SK-N-SH (cell line): ENCODE measurements around the gene STOML1. TPM values are rescaled to one million over a fixed set of nuclear protein-coding genes. Genes with fewer than 3 reads are reported as not detected.

ENCODE experiments used
- CTCF ChIA-PET: fragments of 300-600, 350-600 bp; formaldehyde crosslinking; extraction: SDS; loops from one replicate; lab custom pipeline; 2021; lab: Yijun Ruan, JAX
- POLR2A ChIA-PET: fragments of 350-600 bp; sonication (Branson Sonifier 250); formaldehyde crosslinking; extraction: SDS; loops from one replicate; lab custom pipeline; 2020; ENCODE audit warnings: antibody characterized with exemption, inconsistent platforms; lab: Yijun Ruan, JAX
- DNase-seq: peaks from one replicate; pipeline ENCODE4 v3.0.0; 2012
- H2AFZ ChIP-seq: fragments of 200-600 bp; sonication (generic); 2 replicates; pipeline ENCODE4 v1.8.1; 2016; ENCODE audit warnings: antibody characterized with exemption, mild to moderate bottlenecking, low read depth
- H3F3A ChIP-seq: fragments of 200-600 bp; sonication (generic); replicated peaks from 2 replicates; pipeline ENCODE3; 2016; ENCODE audit warnings: antibody characterized with exemption, mild to moderate bottlenecking; ENCODE audit not compliant: insufficient read depth
- H3K27ac ChIP-seq, 2 experiments: fragments of 200-500 bp in 1 of 2; fragments of 200-600 bp in 1 of 2; sonication (Bioruptor generic) in 1 of 2; sonication (generic), shearing (Covaris generic) in 1 of 2; 2 replicates each; pipeline versions ENCODE4 v1.5.1 to v1.6.1; 2014 to 2016; ENCODE audit warnings: low read depth in 2 of 2, inconsistent platforms in 1 of 2, low read length in 1 of 2, mild to moderate bottlenecking in 1 of 2, mixed read lengths in 1 of 2
- H3K27me3 ChIP-seq: fragments of 200-600 bp; sonication (generic), shearing (Covaris generic); 2 replicates; pipeline ENCODE4 v1.6.1; 2016; ENCODE audit warnings: mixed run types; ENCODE audit not compliant: insufficient read depth
- H3K36me3 ChIP-seq, 2 experiments: fragments of 200-500 bp in 1 of 2; fragments of 200-600 bp in 1 of 2; sonication (Bioruptor generic) in 1 of 2; sonication (generic) in 1 of 2; replicated peaks in 1 of 2; 2 replicates each; pipeline versions ENCODE3 to v1.5.1; 2014 to 2016; ENCODE audit warnings: low read length in 1 of 2, mild to moderate bottlenecking in 1 of 2; ENCODE audit not compliant: insufficient read depth in 2 of 2, control insufficient read depth in 1 of 2
- H3K4me1 ChIP-seq, 2 experiments: fragments of 200-500 bp in 1 of 2; fragments of 200-600 bp in 1 of 2; sonication (Bioruptor generic) in 1 of 2; sonication (generic), shearing (Covaris generic) in 1 of 2; 2 replicates each; pipeline versions ENCODE4 v1.5.1 to v1.6.1; 2014 to 2016; ENCODE audit warnings: low read depth in 1 of 2, low read length in 1 of 2, mixed run types in 1 of 2; ENCODE audit not compliant: insufficient read depth in 2 of 2, control insufficient read depth in 1 of 2
- H3K4me2 ChIP-seq: fragments of 200-600 bp; sonication (generic), shearing (Covaris generic); 2 replicates; pipeline ENCODE4 v1.6.1; 2017; ENCODE audit warnings: mixed run types
- H3K4me3 ChIP-seq, 2 experiments: fragments of 200-500 bp in 1 of 2; fragments of 200-600 bp in 1 of 2; sonication (Bioruptor generic) in 1 of 2; sonication (generic), shearing (Covaris generic) in 1 of 2; 2 replicates each; pipeline versions ENCODE4 v1.5.1 to v1.8.1; 2014 to 2016; ENCODE audit warnings: low read depth in 2 of 2, inconsistent platforms in 1 of 2, low read length in 1 of 2, mild to moderate bottlenecking in 1 of 2, mixed read lengths in 1 of 2, moderate library complexity in 1 of 2
- H3K79me2 ChIP-seq: fragments of 200-600 bp; sonication (generic); 2 replicates; pipeline ENCODE4 v1.8.1; 2017; ENCODE audit warnings: mild to moderate bottlenecking; ENCODE audit not compliant: insufficient read depth
- H3K9ac ChIP-seq: fragments of 200-600 bp; sonication (generic); 2 replicates; pipeline ENCODE4 v1.6.1; 2017; ENCODE audit warnings: mixed run types
- H3K9me2 ChIP-seq: fragments of 200-600 bp; sonication (generic); 2 replicates; pipeline ENCODE4 v1.6.1; 2017; ENCODE audit warnings: mixed run types
- H3K9me3 ChIP-seq: fragments of 200-600 bp; sonication (generic); 2 replicates; pipeline ENCODE4 v1.6.1; 2017; ENCODE audit warnings: mixed run types, mild to moderate bottlenecking, moderate library complexity
- H4K20me1 ChIP-seq: fragments of 200-600 bp; sonication (generic); 2 replicates; pipeline ENCODE4 v1.6.1; 2017; ENCODE audit warnings: mild to moderate bottlenecking, mixed run types; ENCODE audit not compliant: insufficient read depth
- EP300 ChIP-seq, 2 experiments: IDR thresholded peaks; 2 replicates each; pipeline versions ENCODE4 v1.4.0 to v1.6.1; 2012; ENCODE audit warnings: borderline replicate concordance in 1 of 2, low read depth in 1 of 2, low read length in 1 of 2
- FOSL2 ChIP-seq: IDR thresholded peaks from 2 replicates; pipeline ENCODE4 v1.4.0; 2012; ENCODE audit warnings: low read depth, mild to moderate bottlenecking, moderate library complexity, borderline replicate concordance
- FOXM1 ChIP-seq: IDR thresholded peaks from 2 replicates; pipeline ENCODE4 v1.4.0; 2012; ENCODE audit warnings: low read depth, mild to moderate bottlenecking
- JUND ChIP-seq: IDR thresholded peaks from 2 replicates; pipeline ENCODE4 v1.4.0; 2012
- NFIC ChIP-seq: IDR thresholded peaks from 2 replicates; pipeline ENCODE4 v1.4.0; 2012; ENCODE audit warnings: borderline replicate concordance
- NRF1 ChIP-seq: IDR thresholded peaks from 2 replicates; pipeline ENCODE4 v1.6.1; 2012; ENCODE audit warnings: low read depth, mild to moderate bottlenecking, low read length
- POLR2AphosphoS5 ChIP-seq: IDR thresholded peaks from 2 replicates; pipeline ENCODE4 v1.6.1; 2012; ENCODE audit warnings: low read depth, low read length
- RAD21 ChIP-seq: IDR thresholded peaks from 2 replicates; pipeline ENCODE4 v1.6.1; 2012; ENCODE audit warnings: mild to moderate bottlenecking, low read length
- SMC3 ChIP-seq: IDR thresholded peaks from 2 replicates; pipeline ENCODE4 v1.6.1; 2012; ENCODE audit warnings: low read depth, low read length, improper control_type of control experiment
- TCF12 ChIP-seq: IDR thresholded peaks from 2 replicates; pipeline ENCODE4 v1.4.0; 2012
- WGBS: methylation state at CpG from one replicate; pipeline ENCODE4 v1.1.6; 2017; ENCODE audit warnings: low lambda C conversion rate; 5-methylcytosine and 5-hydroxymethylcytosine counted together
- polyA plus RNA-seq, 3 experiments: library from polyadenylated mRNA; depleted of rRNA; stranded (reverse); fragments of >200 nt; gene quantifications; 2 replicates each; pipeline ENCODE4 v1.2.3, GENCODE V29; 2012
- TF ChIP-seq, protein P1 (sequence below): fragments of 200-600 bp; sonication (generic); IDR thresholded peaks from 2 replicates; pipeline ENCODE4 v1.6.1; 2017; ENCODE audit warnings: antibody characterized with exemption, mild to moderate bottlenecking, moderate library complexity
- TF ChIP-seq, protein P2 (sequence below): IDR thresholded peaks from 2 replicates; pipeline ENCODE4 v1.4.0; 2012; ENCODE audit warnings: low read depth, borderline replicate concordance

Gene STOML1
- polyA plus RNA-seq, 1 of the 3 experiments (the other 2 are of a cell fraction): 20.4 TPM

DNA sequence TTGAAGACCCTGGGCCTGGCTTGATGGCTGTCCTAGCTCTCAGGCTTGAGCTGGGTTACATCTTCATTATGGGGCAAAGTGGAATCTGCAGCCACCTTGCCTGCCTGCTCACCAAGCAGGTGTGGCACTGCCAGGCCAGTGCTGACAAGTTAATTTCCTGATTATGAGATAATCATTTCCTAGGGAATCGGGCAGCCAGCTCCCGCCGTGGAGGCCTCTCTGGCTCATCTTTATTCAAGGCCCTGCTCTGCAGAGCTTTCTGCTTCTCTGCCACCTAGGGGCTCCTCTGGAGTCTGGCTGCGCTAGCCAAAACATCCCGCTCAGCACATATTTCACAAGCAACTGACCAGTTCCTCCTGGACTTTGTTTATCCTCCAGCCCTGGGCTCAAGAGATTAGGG is 55.9 kb downstream of the STOML1 start:
- TF ChIP-seq TCF12 (no peak), RAD21 (peak; percentile 36), SMC3 (peak; percentile 20; the same call in 1 of the 2 replicates)
- TF ChIP-seq, protein P1, sequence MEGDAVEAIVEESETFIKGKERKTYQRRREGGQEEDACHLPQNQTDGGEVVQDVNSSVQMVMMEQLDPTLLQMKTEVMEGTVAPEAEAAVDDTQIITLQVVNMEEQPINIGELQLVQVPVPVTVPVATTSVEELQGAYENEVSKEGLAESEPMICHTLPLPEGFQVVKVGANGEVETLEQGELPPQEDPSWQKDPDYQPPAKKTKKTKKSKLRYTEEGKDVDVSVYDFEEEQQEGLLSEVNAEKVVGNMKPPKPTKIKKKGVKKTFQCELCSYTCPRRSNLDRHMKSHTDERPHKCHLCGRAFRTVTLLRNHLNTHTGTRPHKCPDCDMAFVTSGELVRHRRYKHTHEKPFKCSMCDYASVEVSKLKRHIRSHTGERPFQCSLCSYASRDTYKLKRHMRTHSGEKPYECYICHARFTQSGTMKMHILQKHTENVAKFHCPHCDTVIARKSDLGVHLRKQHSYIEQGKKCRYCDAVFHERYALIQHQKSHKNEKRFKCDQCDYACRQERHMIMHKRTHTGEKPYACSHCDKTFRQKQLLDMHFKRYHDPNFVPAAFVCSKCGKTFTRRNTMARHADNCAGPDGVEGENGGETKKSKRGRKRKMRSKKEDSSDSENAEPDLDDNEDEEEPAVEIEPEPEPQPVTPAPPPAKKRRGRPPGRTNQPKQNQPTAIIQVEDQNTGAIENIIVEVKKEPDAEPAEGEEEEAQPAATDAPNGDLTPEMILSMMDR: peak; percentile 24; the same call in 1 of the 2 replicates
- ChIA-PET CTCF (interaction anchor here (0.8 to 3.3 kb wide), 12 partner anchors 8 to 1014 kb away, joined by 3 to 12 read pairs (median 4); partner anchors contain the start of gene TBC1D21), POLR2A (interaction anchor here (0.8 to 0.9 kb wide), 2 partner anchors 9 to 15 kb away, joined by 3 to 4 read pairs; no protein-coding TSS in a partner anchor)
- Histone ChIP-seq H3K79me2 (peaks cover 28% of the 10 kb centered on the region), H3K4me3 (no peak overlapping the region), H3K36me3 (no peaks in the 10 kb centered on the region), H4K20me1 (no peaks in the 10 kb centered on the region), H3K9ac (no peak overlapping the region), H3K4me2 (no peak overlapping the region; the same call in 1 of the 2 replicates), H3K9me2 (no peaks in the 10 kb centered on the region), H3K27me3 (no peaks in the 10 kb centered on the region), H3K27ac (peak overlapping the region in 1 of 2 experiments; percentile 64; a peak in 2 of 4 replicates), H3K9me3 (no peaks in the 10 kb centered on the region), H3F3A (peaks cover 33% of the 10 kb centered on the region), H2AFZ (no peak overlapping the region), H3K4me1 (peaks cover 53 to 67% of the 10 kb centered on the region in 2 experiments)
- peak; percentile 70 for DNase-seq
- WGBS: 64% methylated on average over 5 of the region's 5 CpGs

DNA sequence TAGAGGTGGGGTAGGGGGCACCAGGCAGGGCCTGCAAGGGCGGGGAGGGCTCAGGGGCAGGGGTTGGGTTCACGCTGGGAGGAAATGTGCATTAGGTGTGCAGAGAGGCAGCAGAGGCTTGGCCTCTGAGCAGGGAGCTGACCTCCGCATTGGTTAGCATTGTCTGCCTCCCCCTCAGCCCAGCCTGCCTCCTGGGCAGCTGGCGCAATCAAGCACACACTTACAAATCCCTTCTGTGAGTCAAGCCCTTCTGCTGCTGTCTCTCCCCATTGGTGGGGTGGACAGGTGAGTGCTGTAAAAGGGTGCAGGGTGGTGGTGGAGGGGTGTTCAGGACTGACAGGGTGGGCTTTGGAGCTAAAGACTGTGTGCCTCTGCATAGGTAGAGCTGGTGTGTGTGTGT is 56.5 kb downstream of the STOML1 start:
- H3K4me2 ChIP-seq: no peak overlapping the region
- H3K4me1 ChIP-seq: peaks cover 47 to 63% of the 10 kb centered on the region in 2 experiments
- no peaks in the 10 kb centered on the region for H3K27me3 ChIP-seq
- no peaks in the 10 kb centered on the region for H3K9me2 ChIP-seq
- 60% methylated on average over 1 of the region's 4 CpGs for WGBS
- H3K79me2 ChIP-seq: peaks cover 28% of the 10 kb centered on the region
- H3K9me3 ChIP-seq: no peaks in the 10 kb centered on the region
- H3K4me3 ChIP-seq: no peak overlapping the region
- no peak overlapping the region for H3K9ac ChIP-seq
- ChIA-PET POLR2A (interaction anchor here (0.8 to 0.9 kb wide), 2 partner anchors 10 to 16 kb away, joined by 3 to 4 read pairs; no protein-coding TSS in a partner anchor), CTCF (interaction anchor here (0.8 to 3.3 kb wide), 13 partner anchors 8 to 1015 kb away, joined by 3 to 12 read pairs (median 5); partner anchors contain the start of gene TBC1D21)
- DNase-seq: no peak
- no peaks in the 10 kb centered on the region for H4K20me1 ChIP-seq
- no peak for TF ChIP-seq POLR2AphosphoS5
- TF ChIP-seq, protein P2, sequence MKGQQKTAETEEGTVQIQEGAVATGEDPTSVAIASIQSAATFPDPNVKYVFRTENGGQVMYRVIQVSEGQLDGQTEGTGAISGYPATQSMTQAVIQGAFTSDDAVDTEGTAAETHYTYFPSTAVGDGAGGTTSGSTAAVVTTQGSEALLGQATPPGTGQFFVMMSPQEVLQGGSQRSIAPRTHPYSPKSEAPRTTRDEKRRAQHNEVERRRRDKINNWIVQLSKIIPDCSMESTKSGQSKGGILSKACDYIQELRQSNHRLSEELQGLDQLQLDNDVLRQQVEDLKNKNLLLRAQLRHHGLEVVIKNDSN: no peak
- no peak for TF ChIP-seq NFIC
- no peak overlapping the region for H2AFZ ChIP-seq
- H3K27ac ChIP-seq: no peak overlapping the region
- no peaks in the 10 kb centered on the region for H3K36me3 ChIP-seq
- H3F3A ChIP-seq: peaks cover 28% of the 10 kb centered on the region

DNA sequence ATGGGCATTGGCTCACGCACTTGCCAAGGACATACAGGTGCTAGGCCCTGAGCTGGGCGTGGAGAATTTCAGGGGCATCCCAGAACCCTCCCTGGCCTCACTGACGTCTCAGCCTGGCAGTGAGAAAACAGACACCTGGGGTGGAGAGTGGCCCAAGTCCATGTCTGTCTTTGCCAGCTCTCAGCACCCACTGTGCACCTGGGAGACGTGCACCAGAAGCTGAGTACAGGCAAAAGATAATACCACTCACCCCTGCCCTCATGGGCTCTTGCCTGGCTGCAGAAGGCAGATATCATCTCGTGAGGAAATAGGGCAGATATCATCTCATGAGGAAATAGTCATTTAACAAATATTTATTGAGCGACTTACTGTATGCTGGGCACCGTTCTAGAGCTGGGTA is 57.8 kb downstream of the STOML1 start:
- Histone ChIP-seq H4K20me1 (no peaks in the 10 kb centered on the region), H3K9me2 (no peaks in the 10 kb centered on the region), H3K27ac (peak overlapping the region in 1 of 2 experiments; percentile 35; a peak in 1 of 4 replicates), H2AFZ (no peak overlapping the region), H3K4me1 (peaks cover 34 to 64% of the 10 kb centered on the region in 2 experiments), H3K4me3 (no peak overlapping the region), H3K27me3 (no peaks in the 10 kb centered on the region), H3K9me3 (no peaks in the 10 kb centered on the region), H3K36me3 (no peaks in the 10 kb centered on the region), H3K9ac (no peak overlapping the region), H3F3A (peaks cover 20% of the 10 kb centered on the region), H3K4me2 (peak overlapping the region; percentile 49; the same call in 1 of the 2 replicates), H3K79me2 (peaks cover 36% of the 10 kb centered on the region)
- CTCF ChIA-PET: interaction anchor here (0.7 to 3.3 kb wide), 6 partner anchors 17 to 298 kb away, joined by 3 to 12 read pairs (median 4); partner anchors contain the start of gene TBC1D21
- DNase-seq: no peak
- TF ChIP-seq NRF1 (no peak), FOSL2 (0 out of 2 replicates have a peak, but pooled peaks have one; percentile 12), EP300 (IDR thresholded peaks at IDR 0.05; ENCODE audit: borderline replicate concordance in 1 of 2, low read depth in 1 of 2, low read length in 1 of 2) (peak in 1 of 2 experiments; percentile 39; a peak in 1 of 4 replicates), JUND (peak; percentile 60; the same call in 1 of the 2 replicates), FOXM1 (no peak), TCF12 (peak; percentile 58; the same call in 1 of the 2 replicates)
- POLR2A ChIA-PET: no interaction called here
- 63% methylated on average over 6 of the region's 7 CpGs for WGBS
